HG03520 (cell line): ENCODE results near the gene ACSL4.
A peak's percentile ranks its signal among the peaks of the same experiment; 100 is the strongest.
"Not testable (repeated sequence)": the region's sequence is repeated elsewhere in the genome, so short reads cannot be mapped to it uniquely, and the experiment has no call there.

Experiments used
- ATAC-seq: cut with Tn5 transposase; IDR thresholded peaks from one replicate; pipeline ENCODE4 v1.9.1; 2021; ENCODE audit warnings: mild to moderate bottlenecking, moderate library complexity; ENCODE audit not compliant: unreplicated experiment

Gene ACSL4

DNA sequence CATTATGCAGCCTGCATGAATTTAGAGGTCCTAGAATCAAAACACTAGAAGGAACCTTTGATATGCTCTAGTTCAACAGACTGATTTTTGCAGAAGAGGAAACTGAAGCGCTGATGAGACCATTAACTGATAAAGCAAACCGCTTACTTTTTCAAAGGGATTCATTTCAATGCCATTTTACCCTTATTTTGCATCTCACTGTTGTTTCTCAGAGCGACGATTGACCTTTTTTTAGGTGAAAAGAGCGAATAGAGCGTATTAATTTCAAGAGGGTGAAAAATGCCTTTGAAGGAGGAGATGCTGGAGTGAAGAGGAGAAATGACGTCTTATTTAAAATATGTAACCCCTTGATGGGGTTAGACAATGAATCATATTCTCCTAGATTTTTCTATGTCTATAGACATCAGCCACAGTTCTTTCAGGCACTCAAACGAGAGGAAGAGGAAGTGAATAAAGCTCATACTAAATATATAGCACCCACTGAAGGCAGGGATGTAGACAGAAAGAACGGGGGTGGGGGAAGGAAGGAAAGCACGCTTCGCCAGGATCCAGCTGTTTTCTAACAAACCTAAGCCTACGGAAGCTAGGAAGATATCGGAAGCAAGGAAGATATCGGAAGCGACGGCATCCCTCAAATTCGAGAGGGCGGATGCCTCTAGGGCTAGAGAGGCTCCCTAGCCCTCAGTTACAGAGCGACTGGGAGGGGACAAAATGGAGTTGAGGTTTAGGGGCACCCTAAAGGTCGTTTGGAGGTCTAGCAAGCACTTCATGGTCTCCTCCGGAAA, 848 bp downstream of the ACSL4 start:
- ATAC-seq: peak; percentile 28

DNA sequence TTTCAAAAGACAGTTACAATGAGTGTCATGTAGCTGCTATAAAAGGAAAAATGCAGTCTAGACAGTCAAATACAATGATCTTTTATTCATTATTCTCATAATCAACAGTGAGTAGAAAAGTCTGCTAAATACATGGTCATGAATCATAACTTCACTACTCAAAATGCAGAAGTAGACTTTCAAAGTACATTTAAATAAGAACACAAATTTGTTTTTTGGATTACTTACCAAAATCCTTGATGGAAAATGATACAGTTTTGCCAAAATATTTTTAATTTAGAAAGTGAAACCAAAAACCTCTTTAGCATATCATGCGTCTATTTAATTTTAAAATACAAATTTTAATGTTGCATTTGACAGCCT, 4.9 kb downstream of the ACSL4 start:
- ATAC-seq: no peak

DNA sequence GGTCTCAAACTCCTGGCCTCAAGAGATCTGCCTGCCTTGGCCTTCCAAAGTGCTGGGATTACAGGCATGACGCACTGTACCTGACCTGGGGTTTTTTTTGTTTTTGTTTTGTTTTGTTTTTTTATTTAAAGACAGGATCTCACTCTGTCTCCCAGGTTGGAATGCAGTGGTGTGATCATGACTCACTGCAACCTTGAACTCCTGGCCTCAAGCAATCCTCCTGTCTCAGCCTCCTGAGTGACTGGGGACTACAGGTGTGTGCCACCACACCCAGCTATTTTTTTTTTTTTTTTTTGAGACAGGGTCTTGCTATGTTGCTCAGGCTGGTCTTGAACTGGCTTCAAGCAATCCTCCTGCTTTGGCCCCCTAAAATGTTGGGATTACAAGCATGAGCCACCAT, 8.1 kb downstream of the ACSL4 start:
- ATAC-seq: not testable (repeated sequence)

DNA sequence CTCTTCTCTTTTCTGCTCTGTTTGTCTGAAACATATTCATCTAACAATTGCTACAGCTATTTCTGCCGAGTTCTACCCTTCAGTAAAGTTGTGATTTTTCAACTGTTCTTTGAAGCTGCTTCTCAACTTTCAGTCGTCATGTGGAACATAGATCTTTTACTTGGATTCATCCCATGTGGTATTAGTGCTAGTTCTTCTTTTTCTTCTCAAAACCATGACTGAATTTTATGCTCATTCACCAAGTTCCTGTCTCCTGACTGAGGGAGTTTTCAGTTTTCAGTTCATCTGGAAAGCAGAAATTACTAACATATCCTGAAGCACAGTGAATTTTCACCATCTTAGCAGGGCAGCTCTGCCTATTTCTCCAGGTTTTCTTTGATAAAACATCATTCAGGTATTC, 12.1 kb downstream of the ACSL4 start:
- no peak for ATAC-seq

DNA sequence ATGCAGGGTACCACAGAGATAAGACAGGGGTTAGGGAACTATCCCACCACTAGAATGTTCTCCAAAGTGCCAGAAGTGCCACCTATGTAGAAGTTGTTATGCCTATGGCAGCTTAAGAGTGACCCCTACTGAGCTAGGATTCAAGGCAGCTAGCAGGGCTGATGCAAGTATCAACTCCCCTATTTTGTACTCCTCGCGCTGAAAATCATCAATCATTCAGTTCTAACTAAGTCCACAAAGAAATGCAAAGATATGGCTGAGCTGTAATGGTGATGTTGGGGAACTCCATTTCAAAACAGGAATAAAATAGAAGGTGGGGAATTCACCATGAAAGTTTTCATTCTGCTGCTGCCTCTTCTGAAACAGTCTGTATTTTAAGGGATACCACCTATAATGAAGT, 13.8 kb downstream of the ACSL4 start:
- no peak for ATAC-seq

DNA sequence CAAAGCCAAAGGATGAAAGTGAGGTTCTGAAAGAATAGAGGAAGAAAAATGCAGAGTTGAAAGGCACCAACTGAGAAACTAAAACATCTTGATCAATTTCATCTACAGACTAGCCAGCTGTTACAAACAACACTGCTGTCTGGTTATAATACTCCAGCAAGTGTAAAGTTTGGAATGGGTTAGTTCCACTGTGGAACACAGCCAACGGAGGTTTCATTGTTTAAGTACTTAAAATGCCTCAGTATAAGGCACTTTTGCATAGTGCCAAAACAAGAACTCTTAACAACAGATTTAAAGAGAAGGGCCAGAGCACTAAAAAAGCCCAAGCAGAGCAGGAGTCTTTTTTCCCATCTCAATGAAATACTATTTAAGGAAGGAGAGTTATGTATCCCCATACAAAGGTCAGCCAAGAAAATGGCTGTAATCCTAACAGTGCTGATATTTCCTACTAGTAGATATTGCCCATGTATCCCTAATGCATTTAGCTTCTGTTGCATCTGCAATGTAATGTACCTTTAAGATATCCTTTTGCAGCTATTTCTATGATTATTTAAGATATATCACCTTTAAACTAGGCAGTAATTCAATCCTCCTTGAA, 16.5 kb downstream of the ACSL4 start:
- no peak for ATAC-seq

DNA sequence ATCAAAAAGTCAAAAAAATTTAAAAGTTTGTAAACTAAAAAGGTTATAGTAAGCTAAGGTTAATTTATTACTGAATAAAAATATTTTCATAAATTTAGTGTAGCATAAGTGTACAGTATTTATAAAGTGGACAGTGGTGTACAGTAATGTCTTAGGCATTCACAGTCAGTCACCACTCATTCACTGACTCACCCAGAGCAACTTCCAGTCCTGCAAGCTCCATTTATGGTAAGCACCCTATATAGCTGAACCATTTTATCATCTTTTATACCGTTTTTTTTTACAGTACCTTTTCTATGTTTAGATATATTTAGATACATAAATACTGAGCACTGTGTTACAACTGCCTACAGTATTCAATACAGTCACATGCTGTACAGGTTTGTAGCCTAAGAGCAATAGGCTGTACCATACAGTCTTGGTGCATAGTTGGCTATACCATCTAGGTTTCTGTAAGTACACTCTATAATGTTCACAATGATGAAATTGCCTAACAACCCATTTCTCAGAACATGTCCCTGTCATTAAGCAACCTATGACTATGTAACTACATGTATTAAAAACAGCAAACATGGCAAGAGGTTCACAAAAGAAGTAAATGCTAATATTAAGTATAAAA, 18.6 kb downstream of the ACSL4 start:
- ATAC-seq: no peak

DNA sequence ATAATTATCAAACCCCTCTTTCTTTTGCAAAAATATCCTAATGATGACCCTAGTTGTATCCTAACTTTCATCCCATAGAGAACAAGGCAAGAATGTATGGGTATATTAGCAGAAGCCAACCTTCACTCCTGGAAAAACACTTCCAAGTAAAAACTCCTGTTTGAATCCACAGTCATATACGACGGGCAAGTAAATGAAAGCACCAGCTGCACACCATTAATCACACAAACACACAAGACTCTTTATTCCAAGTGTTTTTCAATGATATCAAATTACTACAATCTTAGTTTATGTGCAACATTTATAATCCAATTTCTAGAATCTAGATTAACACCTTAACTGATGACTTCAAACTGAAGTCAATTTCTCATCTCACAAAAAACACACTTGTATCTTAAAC, 22.9 kb downstream of the ACSL4 start:
- no peak for ATAC-seq

DNA sequence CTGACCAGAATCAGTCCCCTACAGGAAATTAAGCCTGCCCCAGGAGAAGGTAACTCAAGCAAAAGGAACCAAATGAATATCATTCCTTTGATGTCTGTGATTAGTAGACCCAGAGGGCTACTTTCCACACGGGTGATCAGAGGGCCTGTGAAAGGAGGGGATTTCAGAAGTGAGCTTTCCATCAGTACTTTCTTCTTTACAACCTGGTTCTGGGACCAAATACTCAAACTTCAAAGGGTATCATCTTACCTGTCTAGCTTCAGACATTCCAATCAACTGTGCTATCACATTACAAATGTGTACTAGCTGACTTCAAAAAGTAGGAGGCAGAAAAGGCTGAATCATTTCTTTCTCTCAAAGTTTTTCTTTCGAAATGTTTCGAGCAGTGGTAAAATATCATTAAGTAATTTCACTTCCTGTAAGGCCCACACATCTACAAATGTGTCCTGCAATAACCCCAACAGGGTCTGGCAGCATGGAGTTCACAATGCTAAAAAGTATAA, 23.9 kb downstream of the ACSL4 start:
- ATAC-seq: peak; percentile 67

DNA sequence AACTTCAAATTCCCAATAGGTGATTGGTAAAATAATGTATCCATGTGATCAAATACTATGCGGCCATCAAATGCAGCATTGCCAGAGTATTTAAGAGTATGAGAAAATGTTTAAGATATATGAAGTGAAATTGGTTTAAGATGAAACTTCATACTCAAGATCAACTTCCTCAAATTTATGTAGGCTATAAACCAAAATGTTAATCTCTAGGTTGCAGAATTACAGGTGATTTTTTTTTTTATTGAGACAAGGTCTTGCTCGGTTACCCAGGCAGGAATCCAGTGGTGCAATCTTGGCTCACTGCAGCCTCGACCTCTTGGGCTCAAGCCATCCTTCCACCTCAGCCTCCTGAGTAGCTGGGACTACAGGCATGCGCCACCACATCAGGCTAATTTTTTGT, 25.3 kb downstream of the ACSL4 start:
- no peak for ATAC-seq

DNA sequence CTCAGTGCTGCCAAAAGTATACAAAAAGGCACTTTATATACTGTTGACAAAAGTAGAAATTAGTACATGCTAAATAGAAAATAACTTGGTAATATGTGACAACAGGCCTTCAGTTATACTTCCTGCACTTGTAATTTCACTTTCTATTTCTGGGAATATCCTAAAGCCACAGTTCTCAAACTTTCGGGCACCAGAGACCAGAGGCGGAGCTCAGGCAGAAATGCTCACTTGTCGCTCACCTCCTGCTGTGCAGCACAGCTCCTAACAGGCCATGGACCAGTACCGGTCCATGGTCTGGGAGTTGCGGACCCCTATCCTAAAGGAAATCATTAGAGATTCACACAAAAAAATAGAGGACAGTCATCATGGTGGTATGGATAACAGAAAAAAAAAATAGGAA, 25.7 kb downstream of the ACSL4 start:
- no peak for ATAC-seq

DNA sequence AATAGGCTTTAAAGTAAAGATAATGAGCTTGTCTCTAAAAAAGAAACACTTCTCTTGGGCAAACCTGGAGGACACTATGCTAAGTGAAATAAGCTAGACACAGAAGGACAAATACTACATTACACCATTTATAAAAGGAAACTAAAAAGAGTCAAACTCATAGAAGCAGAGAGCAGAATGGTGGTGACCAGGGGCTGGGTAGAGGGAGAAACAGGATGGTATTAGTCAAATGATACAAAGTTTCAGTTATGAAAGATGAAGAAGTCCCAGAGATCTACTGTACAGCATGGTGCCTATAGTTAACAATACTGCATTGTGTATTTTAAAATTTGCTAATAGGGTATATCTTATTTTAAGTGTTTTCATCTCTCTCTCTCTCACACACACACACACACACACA, 28.5 kb downstream of the ACSL4 start:
- peak; percentile 73 for ATAC-seq

DNA sequence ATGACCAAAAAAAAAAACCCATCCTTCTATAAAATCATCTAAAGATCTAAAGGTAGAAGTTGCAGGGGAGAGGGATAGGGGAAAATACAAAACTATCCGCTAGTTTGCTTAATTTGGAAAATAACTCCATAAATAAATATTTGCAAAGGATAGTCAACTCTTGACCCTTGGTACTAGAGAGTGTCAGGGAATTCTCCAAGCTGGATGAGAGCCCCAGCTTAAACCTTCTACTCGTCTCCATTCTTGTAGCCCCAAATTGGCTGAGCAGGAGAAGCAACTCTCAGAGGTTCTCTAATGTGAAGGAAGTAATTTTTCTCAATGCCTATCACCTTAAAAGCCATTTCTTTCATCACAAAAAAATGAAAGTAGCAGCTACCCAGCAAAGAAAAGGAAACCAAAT, 35.2 kb downstream of the ACSL4 start:
- no peak for ATAC-seq

DNA sequence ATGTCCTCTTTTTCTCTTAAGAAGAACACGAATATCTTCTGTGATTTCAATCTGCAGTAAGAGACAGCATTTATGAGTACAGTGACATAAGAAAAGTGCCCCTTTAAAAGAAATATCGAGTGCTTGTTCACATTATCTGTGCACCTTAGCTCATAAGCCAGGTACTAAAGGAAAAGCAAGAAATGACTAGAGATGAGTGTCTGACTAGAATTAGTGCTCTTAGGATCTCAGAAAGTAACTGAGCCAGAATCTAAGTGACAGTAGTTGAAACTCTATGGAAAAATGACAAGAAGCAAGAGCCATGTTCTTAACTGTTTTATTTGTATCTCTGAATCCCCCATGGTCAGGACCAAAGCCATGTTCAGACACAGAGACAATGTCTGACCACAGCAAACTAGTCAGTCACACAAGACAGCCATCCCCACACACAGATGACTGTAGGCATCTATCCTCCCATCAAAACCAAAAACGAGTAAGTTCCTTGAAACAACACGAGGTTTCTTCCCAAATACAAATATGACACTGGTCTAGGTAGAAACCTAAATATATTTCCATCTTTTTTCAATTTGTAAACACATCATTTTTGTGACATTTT, 36.8 kb downstream of the ACSL4 start:
- no peak for ATAC-seq

DNA sequence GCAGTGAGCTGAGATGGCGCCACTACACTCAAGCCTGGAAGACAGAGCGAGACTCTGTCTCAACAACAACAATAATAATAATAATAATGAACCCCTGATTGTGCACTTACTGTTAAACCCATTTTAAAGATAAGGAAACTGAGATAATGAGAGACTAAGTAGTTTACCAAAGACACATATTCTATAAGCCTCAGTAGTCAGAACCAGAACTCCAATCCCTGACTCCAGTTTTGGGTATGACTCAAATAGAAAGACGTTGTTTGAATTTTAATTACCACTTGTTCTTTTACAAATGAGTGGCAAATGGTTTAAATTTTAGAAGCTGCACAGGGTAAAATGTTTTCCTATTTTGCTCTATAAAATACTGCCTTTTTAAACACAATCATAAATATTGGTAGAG, 37.4 kb downstream of the ACSL4 start:
- no peak for ATAC-seq

DNA sequence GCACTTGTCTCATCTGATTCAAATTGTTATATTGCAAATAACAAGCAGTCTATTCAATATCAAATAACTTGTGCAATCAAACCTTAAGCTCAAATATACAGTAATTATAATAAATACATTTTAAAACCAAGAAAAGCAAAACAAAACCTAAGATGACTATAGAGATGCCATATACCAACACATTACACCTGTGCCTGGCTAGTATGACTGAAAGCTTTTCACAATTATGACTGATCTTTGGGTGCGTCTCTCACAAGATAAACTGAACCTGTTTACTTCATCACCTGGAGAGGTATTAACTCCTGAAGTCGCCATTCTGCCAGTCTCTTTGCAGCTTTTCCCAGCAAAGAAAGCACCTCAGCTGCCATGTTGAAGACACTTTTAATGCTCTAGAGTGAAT, 41.3 kb downstream of the ACSL4 start:
- no peak for ATAC-seq

DNA sequence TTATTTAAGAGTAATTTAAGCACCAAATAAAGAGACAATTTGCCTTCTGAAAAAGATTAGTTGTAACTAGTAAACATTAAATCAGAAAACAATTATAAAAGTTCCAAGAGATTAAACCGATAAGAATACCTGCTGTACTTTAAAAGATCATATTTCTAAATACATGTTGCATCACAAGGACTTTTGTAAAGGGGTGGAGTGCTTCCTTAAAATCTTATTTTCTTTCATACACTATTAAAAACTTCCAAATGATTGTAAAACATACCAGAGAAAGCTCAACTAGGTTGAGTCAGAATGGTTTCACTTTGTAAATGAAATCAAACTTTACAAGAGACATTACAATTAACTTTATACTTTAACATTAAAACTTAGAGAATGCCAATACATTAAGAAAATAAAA, 41.8 kb downstream of the ACSL4 start:
- no peak for ATAC-seq

DNA sequence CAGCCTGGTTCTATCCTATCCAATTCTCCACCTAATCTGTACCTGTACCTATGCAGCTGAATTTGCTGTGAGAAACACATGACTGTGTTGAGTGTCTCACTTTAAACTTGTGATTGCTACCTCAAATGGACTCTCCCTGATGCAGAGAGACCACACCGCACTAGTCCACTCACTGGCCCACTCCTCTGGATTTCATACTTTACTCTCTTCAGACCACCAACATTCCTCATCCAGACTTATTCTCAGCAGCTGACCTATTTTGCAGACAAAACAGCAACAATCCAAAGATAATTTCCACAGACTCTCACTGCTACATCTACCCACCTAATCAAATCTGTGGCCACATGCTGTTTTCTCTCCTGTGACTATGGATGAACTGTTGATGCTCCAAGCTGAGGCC, 45.2 kb downstream of the ACSL4 start:
- no peak for ATAC-seq

DNA sequence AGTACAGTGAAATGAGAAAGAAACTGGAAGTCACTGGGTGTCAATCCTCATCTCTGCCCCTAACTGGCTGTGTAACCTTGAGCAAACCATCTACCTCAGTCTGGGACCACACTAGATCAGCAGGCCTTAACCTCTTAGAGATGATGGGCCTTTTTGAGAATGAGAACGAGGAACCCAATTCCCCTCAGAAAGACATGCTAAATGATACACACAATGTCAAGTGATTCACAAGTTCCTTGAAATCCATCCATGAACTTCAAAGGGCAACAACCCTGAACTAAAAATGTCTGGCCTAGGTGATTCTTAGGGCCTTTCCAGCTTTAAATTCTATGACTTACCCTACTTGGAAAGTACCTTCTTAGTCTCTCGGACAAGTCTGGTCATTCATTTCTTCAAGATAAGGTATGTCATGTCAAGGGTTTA, 47.4 kb downstream of the ACSL4 start:
- ATAC-seq: no peak

DNA sequence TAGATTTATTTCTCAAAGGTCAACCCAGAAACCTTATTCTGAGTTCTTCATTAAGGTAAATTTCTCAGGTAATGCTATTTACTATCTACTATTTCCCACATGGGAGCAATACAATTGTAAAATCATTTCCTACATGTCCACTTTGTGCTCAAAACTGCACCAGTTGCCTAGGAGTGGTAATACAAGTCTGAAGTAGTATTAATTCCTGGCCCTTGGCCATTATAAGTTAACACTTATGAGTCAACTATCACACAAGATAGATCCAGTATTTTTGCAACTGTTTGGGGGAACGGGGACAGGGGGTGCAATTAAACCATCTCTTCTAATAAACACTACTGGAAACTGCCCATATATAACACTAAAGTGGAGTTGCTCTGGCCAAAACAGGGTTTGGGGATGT, 48.9 kb downstream of the ACSL4 start:
- ATAC-seq: no peak

DNA sequence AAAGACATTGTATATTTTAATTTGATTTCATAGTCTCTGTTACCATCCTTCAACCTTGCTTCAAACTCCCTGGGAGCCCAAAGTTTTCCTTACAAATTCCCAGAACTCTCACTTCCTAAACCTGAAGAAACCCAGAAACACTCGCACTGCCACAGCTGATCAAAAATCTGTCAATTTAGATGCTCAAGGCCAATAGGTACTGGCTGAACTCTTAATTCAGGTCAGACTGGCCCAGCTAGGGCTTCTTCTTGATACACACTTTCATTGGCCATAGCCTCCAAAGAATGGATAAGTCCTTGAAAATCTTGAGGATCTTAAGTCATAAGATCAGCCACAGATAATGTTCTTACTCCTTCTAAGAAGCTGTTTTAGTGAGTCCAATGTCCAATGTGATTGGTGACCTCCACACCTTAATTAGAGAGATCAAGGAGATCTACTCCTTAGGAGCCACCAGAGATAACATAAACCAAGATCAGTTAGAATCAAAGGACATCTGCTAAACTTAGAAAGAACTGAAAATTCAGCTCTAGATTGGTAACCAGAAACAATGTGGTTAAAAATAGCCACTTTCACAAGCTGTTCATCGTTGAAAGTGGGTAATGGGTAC, 51.5 kb downstream of the ACSL4 start:
- ATAC-seq: no peak
